ENCODE measurements around the gene PCSK7.

- TF ChIP-seq CTCF (conservative IDR thresholded peaks at IDR 0.05; ENCODE audit: low read depth, low read length) (peak; percentile 95), FOS (IDR thresholded peaks at IDR 0.05; ENCODE audit: low read depth, low read length) (no peak), CHD1 (IDR thresholded peaks at IDR 0.05; ENCODE audit: low read depth, low read length) (peak; percentile 61; the same call in 1 of the 2 replicates), MAZ (IDR thresholded peaks at IDR 0.05; ENCODE audit: borderline replicate concordance, low read depth, low read length) (peak; percentile 93), NFE2L2 (IDR thresholded peaks at IDR 0.05; ENCODE audit: low read depth, low read length) (no peak), SMC3 (IDR thresholded peaks at IDR 0.05; ENCODE audit: low read depth, low read length) (peak; percentile 66), POLR2A (IDR thresholded peaks at IDR 0.05; ENCODE audit: low read depth, low read length) (peak; percentile 74), RAD21 (IDR thresholded peaks at IDR 0.05; ENCODE audit: low read length) (peak; percentile 64), MXI1 (IDR thresholded peaks at IDR 0.05; ENCODE audit: borderline replicate concordance, low read depth, low read length) (peak; percentile 67; the same call in 1 of the 2 replicates), RFX5 (IDR thresholded peaks at IDR 0.05; ENCODE audit: low read depth, low read length) (no peak; the same call in 1 of the 2 replicates)
These were observed 412 bp upstream of the PCSK7 start, which contains the start of gene RNF214 for GRCh38 chr11:117232092-117232878.
